GM12873 (cell line): Measurements from ENCODE around the gene DOK3.

ENCODE experiments used
- TF ChIP-seq, protein P1 (sequence below): IDR thresholded peaks from 2 replicates; pipeline ENCODE4 v1.5.1; 2012; ENCODE audit warnings: low read depth, mild to moderate bottlenecking, moderate library complexity, low read length, control low read depth; ENCODE audit not compliant: insufficient read depth; ENCODE audit errors: missing control alignments

Gene DOK3

DNA sequence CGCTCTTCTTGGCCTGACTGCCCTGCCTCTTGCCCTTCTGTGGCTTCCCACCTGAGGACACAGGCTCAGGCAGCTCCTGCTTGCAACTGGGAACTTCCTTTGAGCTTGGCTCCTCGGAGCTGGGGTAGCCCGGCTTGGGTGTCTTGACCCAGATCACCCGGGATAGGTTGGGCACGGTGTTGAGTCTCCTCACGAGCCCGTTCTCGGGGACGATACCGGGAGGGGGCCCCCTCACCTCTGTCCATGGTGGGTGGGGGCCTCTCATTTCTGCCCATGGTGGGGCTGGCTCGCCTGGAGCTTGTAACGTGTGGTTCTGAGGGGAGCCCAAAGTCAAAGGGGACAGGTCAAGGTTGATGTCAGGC is 14.9 kb upstream of the DOK3 start:
- TF ChIP-seq, protein P1, sequence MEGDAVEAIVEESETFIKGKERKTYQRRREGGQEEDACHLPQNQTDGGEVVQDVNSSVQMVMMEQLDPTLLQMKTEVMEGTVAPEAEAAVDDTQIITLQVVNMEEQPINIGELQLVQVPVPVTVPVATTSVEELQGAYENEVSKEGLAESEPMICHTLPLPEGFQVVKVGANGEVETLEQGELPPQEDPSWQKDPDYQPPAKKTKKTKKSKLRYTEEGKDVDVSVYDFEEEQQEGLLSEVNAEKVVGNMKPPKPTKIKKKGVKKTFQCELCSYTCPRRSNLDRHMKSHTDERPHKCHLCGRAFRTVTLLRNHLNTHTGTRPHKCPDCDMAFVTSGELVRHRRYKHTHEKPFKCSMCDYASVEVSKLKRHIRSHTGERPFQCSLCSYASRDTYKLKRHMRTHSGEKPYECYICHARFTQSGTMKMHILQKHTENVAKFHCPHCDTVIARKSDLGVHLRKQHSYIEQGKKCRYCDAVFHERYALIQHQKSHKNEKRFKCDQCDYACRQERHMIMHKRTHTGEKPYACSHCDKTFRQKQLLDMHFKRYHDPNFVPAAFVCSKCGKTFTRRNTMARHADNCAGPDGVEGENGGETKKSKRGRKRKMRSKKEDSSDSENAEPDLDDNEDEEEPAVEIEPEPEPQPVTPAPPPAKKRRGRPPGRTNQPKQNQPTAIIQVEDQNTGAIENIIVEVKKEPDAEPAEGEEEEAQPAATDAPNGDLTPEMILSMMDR, result no peak

DNA sequence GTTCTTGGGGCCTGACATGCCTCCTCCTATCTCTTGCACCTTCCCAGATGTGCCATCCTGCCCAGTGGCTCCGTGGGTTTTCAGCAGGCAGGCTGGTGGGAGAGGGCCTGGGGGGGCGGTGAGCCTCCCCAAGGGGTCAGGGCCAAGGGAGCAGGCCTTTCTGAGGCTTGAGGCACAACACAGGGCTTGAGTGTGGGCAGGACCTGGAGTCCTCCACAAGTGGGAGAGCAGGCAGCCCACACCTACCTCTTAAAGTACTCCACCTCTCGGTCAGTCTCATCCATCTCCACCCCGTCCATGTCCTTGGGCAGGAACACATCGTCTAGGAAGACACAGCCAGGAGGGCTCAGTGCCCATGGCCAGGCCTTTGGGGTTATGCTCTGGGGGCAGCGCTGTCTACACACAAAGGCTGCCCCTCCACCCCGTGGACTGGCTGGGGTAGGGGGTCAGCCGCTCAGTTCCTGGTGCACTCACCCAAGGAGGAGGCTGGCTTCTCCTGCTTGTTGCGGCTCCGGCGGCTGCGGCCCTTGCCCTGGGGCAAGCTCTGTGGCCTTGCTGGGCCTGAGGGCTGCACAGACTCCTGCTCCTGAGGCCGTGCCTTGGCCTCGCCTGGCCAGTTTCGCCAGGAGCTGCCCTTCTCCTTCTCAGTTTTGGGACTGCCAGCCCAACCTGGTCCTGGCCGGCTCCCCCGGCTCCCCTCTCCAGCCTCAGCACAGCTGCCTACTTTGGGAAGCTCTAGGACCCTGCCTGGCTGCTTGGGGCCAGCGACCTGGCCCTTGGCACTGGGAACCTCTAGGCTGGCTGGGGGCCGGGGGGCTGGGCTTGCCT is 14.3 kb upstream of the DOK3 start:
- TF ChIP-seq, protein P1, result no peak

DNA sequence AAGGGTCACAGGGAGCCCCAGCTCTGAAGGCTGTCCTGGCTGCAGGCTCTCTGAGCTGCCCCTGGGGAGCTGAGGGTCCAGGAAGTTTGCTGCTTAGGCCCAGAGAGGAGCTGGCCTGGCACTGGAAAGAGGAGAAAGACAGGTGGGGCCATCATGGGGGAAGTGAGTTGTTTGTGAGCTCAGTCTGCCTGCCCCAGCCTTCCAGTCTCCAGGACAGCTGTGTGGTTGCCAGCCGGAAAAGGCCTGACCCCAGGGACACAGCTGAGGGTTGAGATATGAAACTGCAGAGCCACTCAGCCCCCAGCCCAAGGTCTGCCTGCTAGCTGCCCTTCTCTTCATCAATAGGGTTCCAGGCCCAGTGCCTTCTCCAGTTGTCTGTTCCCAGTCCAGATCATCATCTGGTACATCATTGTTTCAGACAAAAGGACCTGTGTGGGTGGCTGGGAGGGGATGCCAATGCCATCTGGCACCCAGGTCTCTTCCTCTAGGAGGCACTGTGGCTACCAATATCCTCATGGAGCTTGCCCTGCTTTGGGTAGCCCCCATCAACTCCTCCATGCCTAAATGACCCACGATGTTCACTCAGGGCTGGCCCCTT is 11.4 kb upstream of the DOK3 start:
- TF ChIP-seq, protein P1, result peak; percentile 24

DNA sequence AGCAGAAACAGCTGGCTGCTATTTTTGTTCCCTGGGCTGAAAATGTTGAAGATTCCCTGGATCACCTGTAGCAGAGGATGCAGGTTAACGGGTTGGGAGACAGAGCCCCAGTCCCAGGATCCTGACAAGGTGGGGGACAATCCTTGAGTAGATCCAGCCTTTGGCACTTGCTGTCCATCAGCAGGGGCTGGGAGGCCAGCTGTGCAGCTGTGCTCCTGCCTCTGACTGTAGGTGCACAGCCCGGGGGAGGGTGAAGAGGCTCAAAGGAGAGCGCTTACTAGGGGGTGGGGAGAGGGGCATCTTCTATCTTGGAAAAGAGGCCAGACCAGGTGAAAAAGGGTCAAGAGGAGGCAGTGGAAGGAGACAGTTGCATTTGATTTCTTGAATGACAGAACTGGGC is 10.6 kb upstream of the DOK3 start:
- TF ChIP-seq, protein P1, result no peak

DNA sequence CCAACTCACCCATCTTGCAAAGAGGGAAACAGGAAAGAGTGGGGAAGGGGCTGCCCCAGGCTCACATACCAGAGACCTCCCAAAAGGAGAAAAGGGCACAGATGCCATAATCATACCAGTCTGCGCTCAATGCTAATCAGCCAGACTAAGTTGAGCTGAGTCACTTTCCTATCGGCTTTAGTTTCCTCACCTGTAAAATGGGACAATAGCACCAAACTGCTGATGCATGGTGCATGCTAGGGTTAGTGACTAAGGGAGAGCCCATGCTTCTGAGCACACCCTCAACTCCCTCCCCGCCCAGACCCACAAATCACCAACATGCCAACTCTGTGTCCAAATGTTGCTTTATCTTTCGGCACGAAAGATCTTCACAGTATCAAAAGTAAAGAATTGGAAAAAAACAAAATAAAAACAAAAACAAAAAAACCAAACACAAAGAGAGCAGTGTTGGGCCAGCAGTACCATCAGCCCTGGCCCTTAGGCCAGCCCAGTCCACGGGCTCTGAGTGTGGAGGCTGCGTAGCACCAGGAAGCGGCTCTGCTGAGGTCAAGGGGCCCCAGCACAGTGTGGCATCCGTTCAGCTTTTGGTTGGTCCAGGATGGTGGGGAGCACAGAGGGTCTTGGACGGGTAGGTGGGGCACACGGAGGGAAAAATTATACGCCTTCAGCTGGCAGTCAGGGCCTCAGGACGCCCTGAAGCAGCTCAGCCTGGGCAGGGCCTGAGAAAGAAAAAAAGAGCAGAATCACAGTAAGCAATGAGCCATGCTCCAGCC is 10.0 kb upstream of the DOK3 start:
- TF ChIP-seq, protein P1, result no peak

DNA sequence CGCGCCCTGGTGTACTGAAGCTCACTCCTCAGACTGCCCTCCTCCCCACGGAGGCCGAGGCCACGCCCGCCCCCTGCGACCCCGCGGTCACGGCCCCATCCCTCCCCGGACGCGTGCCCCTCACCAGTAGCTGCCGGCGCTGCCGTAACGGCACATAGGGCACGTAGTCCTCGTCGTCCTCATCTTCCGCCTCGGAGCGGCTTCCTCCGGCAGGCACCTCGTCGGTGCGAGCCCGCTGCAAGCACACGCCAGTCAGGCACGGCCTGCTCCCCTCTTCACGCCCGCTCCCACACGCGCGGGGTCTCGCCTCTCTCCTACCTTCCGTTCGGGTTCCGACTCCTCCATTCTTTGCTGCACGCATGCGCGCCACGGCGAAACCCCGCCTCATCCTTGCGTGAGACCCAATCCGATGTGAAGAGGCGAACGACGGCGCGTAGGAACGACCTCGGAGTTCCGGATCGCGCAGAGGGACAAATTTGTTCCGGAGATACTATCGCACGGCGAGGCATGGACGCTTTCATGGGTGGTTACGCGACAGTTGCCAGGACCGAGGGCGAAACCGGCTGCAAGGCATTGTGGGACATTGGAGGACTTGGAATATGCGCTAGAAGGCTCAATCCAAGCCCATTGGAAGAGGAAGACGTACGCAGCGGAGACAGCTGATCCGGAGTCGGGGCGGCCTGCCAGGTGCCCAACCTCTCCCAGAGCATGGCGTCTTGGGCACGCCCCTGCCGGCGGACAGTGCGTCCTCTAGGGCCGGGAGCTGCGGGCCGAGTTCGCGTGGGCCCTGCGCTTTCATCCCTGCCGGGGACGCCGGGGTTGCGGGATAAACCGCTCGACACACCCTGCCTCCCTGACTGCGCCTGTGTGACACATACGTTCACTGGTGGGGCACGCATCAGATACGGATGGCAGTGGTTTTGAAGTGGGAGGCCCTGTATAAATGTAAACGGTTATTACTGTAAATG is 7.3 kb upstream of the DOK3 start, which contains the start of gene DDX41:
TSS of gene DDX41 (minus strand) at position 361 of the 968 bp plus-strand sequence. CDS start at position 345, 16 bp downstream.
- TF ChIP-seq, protein P1, result peak; percentile 7
